ENCODE results near the gene SERPINE1.

The SERPINE1 gene

DNA sequence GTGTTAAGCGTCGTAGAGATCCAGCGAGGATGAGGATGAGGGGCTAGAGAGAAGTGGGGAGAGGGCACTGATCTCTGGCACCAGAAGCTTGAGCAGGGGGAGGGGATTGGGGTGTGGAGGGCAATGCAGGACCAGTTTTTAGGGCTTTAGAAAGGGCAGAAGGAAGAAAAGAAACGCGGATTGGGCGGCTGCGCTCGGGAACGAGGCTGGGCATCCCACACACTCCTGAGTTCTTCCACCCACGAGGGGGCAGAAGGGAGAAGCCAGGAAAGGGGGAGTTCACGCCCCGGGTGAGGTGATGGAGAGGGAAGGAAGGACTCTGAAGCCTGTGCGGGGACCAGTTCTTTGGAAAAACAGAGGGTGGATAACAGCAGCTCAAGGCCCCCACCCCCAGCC is 44.5 kb downstream of the SERPINE1 start:
- DNase-seq = peak in 1 of 2 experiments; percentile 27

DNA sequence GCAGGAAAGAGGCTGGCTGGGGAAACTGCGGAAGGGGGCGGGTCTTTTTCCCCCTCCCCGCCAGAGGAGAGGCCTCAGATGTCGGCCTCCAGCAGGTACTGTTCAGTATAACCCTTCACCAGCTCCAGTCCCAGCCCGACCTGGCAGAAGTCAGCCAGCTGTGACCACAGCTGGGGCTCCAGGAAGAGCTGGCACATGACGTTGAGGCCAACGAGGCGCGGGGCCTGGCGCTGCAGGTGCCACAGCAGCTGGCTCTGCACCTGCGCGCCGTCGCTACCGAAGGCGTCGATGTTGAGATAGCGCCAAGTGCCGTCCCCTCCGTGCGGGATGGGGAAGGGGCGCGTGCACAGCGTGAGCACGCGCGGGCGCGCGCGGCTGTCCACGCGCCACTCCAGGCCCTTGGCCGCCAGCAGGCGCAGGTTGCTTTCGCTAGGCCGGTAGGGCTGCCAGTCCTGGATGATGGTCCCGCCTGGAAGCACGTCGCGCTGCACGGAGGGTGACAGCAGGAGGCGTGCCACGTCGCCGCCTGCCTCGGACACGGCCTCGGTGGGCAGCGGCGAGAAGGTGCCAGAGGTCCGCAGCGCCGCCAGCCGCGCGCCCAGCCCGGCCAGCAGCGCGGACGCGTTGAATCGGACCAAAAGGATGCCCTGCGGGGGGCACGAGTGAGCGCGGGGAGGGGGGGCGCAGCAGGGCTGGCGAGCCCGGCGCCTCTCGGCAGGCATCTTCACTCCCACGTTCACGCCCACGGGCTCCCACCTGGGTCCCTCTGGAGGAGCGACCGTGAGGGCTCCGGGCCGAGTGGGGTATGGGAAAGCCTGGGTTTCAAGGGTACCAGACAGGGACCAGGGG is 45.3 kb downstream of the SERPINE1 start:
- peak; percentile 74 to 79 for DNase-seq

DNA sequence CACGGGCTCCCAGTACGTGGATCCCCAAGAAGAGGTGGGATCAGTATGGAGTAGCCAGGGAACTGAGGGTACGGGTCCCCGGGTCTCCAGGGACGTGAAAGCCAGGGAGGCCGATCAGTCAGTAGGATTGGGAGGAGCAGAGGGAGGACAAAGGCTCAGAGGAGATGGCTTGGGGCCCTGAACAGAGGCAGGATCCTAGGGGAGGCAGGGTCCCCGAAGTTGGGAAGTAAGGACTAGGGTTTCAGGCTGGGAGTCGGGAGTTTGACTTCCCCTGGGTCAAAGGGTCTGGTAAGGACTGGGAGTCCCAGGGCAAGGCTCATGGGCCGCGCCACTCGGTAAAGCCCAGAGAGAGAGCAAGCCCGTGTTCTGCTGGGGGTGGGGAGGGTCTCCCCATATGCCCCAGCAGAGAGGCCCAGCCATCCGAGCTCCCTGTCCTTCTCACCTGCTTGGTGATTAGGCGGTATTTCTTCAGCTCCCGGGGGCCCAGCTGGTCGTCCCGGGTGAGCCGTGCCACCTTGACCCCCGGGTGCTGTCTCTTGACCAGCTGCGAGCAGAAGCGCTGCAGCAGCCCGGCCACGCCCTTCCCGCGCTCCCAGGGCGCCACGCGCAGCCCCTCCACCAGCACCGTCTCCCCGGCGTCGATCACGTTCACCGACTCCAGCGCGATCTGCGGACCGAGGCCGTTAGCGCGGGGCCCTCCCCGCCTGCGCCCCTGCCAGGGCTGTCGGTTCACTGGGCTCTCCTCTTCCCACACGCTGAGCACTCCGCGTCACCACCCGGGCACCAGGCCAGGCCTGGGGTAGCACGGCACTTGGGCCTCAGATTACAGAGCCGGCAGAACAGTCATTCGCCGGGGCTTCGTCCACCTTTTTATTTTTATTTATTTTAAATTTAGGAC is 46.2 kb downstream of the SERPINE1 start:
- peak; percentile 80 to 89 for DNase-seq

DNA sequence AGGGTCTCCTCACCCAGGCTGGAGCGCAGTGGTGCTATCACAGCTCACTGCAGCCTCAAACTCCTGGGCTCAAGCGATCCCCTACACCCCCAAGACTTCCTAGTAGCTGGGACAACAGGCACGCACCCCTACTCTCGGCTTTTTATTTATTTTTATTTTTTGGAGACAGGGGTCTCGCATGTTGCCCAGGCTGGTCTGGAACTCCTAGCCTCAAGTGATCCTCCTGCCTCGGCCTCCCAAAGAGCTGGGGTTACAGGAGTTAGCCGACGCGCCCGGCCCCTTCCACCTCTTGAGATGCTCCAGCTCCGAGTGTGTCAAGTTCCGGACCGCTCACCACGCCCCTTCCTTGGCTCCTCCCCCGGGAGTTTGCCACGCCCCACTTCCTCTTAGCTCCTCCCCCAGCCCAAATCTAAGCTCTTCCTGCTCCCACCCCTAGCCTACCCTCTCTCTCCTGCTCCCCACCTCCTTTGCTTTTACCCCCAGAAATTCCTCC is 46.9 kb downstream of the SERPINE1 start:
- no peak for DNase-seq

DNA sequence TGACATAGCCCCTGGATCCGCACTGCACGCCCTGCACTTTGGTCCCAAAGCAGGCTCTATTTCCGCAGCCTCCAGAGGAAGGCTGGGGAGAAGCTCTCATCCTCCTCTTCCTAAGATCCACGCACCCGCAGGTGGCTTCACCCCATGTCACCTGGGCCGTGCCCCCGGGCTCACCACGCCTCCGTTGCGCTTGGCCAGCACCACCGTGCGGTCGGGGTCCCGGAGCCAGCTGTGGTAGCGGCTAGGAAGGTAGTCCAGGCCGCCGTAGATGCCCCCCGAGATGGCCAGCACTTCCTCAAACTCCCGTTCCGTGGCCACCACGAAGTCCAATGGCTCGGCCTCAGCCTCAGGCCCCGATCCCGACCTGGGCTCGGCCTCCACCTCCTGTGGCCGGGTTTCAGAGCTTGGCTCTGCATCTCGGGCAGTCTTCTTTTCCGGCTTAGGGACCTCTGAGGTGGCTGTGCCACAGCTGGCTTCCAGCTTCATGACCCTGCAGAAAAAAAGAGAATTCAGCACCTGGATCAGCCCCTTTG is 47.5 kb downstream of the SERPINE1 start:
- no peak for DNase-seq

DNA sequence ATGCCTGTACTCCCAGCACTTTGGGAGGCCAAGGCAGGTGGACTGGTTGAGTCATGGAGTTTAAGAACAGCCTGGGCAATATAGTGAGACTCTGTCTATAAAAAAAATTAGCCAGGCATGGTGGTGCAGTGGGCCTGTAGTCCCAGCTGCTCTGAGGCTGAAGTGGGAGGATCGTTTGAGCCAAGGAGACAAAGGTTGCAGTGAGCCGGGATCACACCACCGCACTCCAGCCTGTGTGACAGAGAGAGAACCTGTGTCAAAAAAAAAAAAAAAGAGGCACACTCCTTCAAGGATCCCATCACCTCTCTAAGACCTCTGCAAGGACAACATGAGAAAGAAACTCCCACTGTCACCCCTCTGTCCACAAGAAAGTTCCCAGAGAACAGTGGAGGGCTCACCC is 48.8 kb downstream of the SERPINE1 start:
- no peak for DNase-seq

DNA sequence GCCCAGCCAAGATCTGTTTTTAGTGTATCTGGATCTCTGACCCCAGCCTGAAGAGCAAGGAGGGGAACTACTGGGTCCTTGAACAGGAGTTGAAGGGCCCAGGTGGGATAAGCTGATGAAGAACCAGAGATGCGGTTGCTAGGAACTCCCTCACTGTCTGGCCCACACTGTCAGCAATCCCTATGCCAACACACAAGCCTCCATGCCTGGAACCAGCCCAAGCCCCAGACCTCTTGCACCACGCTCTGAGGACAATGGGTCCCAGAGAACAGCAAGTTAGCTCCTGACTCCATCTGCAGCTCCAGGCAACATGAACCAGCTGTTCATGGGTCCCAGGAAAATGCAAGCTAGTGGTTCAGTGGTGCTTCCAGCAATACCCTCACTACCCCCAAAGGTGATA is 50.7 kb downstream of the SERPINE1 start:
- no peak for DNase-seq

DNA sequence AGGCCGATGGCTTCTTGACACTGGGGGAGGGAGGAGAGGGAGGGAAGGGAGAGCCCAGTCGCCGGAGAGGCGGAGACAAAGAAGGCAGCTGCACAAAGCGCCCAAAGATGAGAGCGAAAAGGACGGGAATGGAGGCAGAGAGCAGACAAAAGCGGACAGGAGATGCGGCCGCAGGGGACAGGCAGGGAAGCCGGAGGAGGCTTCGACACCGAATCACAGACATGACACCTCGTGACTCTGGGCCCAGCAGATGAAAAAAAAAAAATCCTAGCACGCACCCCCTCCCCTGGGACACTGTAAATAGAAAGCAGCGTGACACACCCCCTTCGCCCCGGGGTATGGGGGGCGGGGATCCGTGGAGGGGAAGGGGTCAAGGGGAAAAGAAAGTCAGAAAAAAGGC is 52.2 kb downstream of the SERPINE1 start:
- peak in 1 of 2 experiments; percentile 23 for DNase-seq

DNA sequence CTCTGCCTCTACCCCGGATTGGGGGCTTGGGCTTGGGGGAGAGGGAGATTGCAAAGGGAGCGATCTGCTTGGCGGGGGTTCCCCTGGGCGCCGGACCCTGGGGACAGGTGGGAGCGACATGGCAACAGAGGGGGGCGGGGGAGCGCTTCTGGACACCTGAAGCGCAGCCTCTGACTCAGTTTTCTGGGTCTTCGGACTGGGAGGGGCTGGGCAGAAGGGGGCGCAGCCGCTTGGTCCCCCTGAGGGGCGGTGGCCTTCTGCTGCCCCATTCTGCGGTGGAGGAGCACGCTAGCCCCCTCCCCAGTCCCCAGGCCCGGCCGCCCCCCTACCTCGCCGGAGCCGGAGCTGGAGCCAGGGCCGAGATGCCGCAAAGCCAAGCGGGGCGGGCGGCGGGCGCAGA is 52.8 kb downstream of the SERPINE1 start:
- no peak for DNase-seq

DNA sequence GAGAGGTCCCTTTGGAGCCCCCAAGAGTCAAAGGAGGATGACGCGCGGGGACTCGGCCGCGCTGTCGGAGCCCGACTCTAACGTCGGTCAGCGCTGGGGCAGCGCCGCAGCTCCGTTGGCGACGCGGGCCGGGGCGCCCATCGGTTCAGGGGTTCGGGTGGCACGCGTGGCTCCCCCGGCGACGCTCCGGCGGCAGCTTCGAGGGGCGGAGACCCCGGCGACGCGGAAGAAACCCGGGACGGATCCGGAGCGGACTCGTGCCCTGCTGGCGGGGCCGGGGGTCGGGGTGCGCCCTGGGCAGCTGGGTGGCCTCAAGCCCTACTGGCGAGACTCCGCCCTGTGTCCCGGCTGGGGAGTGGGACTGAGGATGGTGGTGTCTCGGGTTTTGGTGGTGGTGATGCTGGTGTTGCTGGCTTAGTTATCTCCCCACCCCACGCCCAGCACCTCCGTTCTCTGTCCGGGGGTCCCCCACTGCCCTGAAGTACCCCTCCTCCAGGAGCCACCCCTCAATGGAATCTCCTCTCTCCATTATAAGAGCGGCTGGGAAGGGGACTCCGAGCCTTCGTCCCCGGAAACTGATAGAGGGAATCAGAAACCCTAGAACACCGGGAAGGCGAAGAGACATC is 53.3 kb downstream of the SERPINE1 start, which contains the start of gene NAT16:
Gene NAT16, minus strand, starts transcription at position 164 of the 626 bp plus-strand sequence. CDS start 5,486 bp downstream, outside the sequence.
- no peak for DNase-seq

DNA sequence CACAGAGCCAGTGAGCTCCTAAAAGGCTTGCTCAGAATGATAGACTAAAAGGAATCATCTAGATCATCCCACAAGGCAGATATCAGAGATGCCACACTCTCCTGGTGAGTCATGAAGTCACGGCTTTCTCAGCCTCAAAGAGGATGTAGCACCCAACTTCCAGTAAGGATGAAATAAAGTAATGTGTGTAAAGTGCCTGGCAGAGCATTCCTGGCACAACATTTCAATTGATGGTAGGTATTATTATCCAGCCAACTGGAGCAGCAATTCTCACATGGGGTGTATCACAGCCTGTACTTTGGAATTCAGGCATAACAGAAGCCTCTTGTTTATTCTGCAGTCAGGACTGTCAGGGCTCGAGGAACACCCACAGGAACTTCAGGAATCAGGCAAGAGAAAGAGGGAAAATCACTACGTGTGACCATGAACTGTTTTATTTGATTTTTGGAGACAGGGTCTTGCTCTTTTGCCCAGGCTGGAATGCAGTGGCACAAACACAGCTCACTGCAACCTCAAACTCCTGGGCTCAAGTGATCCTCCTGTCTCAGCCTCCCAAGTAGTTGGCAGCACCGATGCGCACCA is 58.4 kb downstream of the SERPINE1 start:
- no peak for DNase-seq

DNA sequence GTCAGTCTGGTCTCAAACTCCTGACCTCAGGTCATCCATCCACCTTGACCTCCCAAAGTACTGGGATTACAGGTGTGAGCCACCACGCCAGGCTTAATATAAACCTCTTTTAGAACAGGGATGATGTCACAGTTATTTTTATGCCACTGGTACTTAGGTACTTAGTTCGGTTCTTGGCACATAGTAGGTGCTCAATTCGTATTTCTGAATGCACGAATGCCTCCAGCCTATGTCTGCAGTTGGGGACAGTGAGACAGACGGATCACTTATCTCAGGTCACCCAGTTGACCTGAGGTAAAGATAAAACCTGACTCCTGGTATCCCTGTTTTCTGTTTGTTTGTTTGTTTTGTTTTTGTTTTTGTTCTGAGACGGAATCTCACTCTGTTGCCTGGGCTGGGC is 59.3 kb downstream of the SERPINE1 start:
- DNase-seq = no peak

DNA sequence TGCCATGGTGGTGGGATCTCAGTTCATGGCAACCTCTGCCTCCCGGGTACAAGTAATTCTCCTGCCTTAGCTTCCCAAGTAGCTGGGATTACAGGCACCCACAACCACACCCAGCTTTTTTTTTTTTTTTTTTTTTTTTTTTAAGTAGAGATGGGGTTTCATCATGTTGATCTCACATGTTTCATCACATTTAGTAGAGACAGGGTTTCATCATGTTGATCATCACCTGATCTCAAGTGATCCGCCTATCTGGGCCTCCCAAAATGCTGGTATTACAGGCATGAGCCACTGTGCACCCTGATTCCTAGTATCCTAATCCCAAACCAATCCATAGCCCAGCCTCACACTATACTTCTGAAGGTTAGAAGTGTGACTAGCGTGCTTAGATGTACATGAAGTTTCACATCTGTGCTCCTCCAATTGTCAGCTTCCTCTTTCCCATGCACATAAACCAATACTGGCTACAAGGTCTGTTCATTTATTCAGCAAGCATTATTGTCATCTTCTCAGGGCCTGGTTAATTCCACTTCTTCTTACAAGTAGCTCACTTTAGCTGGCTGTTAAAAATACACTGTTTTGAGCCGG is 60.0 kb downstream of the SERPINE1 start:
- DNase-seq = no peak
